GM19468 (cell line): Measurements from ENCODE around the gene SNX21.
"Not testable (repeated sequence)": the region's sequence is repeated elsewhere in the genome, so short reads cannot be mapped to it uniquely, and the experiment has no call there.

ENCODE experiments used
- ATAC-seq: cut with Tn5 transposase; IDR thresholded peaks from one replicate; pipeline ENCODE4 v1.9.1; 2021; ENCODE audit warnings: mild to moderate bottlenecking, moderate library complexity, moderate number of reproducible peaks; ENCODE audit not compliant: unreplicated experiment; ENCODE audit errors: extremely low read depth

SNX21 gene

GRCh38 chr20:45821947-45822346 lies 11.7 kb upstream of the SNX21 start:
- ATAC-seq: no peak

GRCh38 chr20:45822857-45823256 lies 10.7 kb upstream of the SNX21 start:
- ATAC-seq: no peak

- ATAC-seq: no peak
These were observed 9.4 kb upstream of the SNX21 start for GRCh38 chr20:45823949-45824835.

GRCh38 chr20:45826381-45827019 lies 7.1 kb upstream of the SNX21 start:
- no peak for ATAC-seq

GRCh38 chr20:45827030-45827652 lies 6.5 kb upstream of the SNX21 start, which contains the start of gene TNNC2:
Gene TNNC2 (minus strand): TSS chr20:45827312. CDS start chr20:45827248, 64 bp downstream.
- ATAC-seq: no peak

GRCh38 chr20:45827712-45828111 lies 5.9 kb upstream of the SNX21 start:
- ATAC-seq: no peak

GRCh38 chr20:45828589-45828988 lies 5.0 kb upstream of the SNX21 start:
- no peak for ATAC-seq

- ATAC-seq: not testable (repeated sequence)
These were observed 3.9 kb upstream of the SNX21 start for GRCh38 chr20:45829673-45830106.

GRCh38 chr20:45832619-45833018 lies 980 bp upstream of the SNX21 start:
- no peak for ATAC-seq

GRCh38 chr20:45833883-45834796 lies 541 bp downstream of the SNX21 start:
- no peak for ATAC-seq

- ATAC-seq: no peak
These were observed 1.2 kb downstream of the SNX21 start for GRCh38 chr20:45834797-45835161.

GRCh38 chr20:45835329-45835765 lies 1.7 kb downstream of the SNX21 start:
- ATAC-seq: no peak

- no peak for ATAC-seq
These were observed 2.2 kb downstream of the SNX21 start for GRCh38 chr20:45835825-45836224.

- ATAC-seq: no peak
These were observed 3.2 kb downstream of the SNX21 start for GRCh38 chr20:45836841-45837240.

GRCh38 chr20:45840700-45841198 lies 7.2 kb downstream of the SNX21 start:
- no peak for ATAC-seq

GRCh38 chr20:45841407-45842129 lies 8.0 kb downstream of the SNX21 start:
- no peak for ATAC-seq

GRCh38 chr20:45842169-45842812 lies 8.7 kb downstream of the SNX21 start:
- ATAC-seq: no peak

GRCh38 chr20:45843506-45843905 lies 9.9 kb downstream of the SNX21 start:
- no peak for ATAC-seq

- ATAC-seq: no peak
These were observed 11.9 kb downstream of the SNX21 start for GRCh38 chr20:45845452-45845851.
